A549 (cell line): ENCODE results near the gene RELN.

Experiments used
- CHD2 ChIP-seq: fragments of 150-350 bp; IDR thresholded peaks from 2 replicates; pipeline ENCODE4 v1.6.1; 2014; ENCODE audit warnings: low read length; ENCODE audit not compliant: partially characterized antibody
- CHD4 ChIP-seq: fragments of 200-600 bp; sonication (generic); IDR thresholded peaks from 2 replicates; pipeline ENCODE4 v1.6.1; 2016; ENCODE audit warnings: antibody characterized with exemption, mild to moderate bottlenecking, borderline replicate concordance
- EP300 ChIP-seq, 2 experiments: fragments of >200 bp; sonication (Bioruptor Twin); formaldehyde crosslinking; IDR thresholded peaks; 2 replicates in 1 of 2; 3 replicates in 1 of 2; pipeline ENCODE4 v1.6.1; 2016 to 2017
- MAX ChIP-seq: IDR thresholded peaks from 2 replicates; pipeline ENCODE4 v1.6.1; 2012
- MAZ ChIP-seq: fragments of 150-350 bp; IDR thresholded peaks from 2 replicates; pipeline ENCODE4 v1.6.1; 2014; ENCODE audit warnings: antibody characterized with exemption, low read depth, low read length, borderline replicate concordance
- NR3C1 ChIP-seq: fragments of >200 bp; sonication (Bioruptor Twin); formaldehyde crosslinking; IDR thresholded peaks from 3 replicates; pipeline ENCODE4 v1.6.1; 2017
- POLR2AphosphoS2 ChIP-seq: conservative IDR thresholded peaks from 2 replicates; pipeline ENCODE4 v1.6.1; 2012; ENCODE audit warnings: low read length, improper control_type of control experiment, inconsistent platforms
- RAD21 ChIP-seq, 2 experiments: fragments of >200 bp in 1 of 2; sonication (Bioruptor Twin) in 1 of 2; formaldehyde crosslinking in 1 of 2; IDR thresholded peaks in 1 of 2; conservative IDR thresholded peaks in 1 of 2; 2 replicates in 1 of 2; 3 replicates in 1 of 2; pipeline ENCODE4 v1.6.1; 2012 to 2018; ENCODE audit warnings: inconsistent platforms in 1 of 2
- RFX5 ChIP-seq: fragments of 450-650 bp; IDR thresholded peaks from 2 replicates; pipeline ENCODE4 v1.7.1; 2014; ENCODE audit warnings: antibody characterized with exemption, mild to moderate bottlenecking, moderate library complexity
- SREBF2 ChIP-seq: fragments of 450-650 bp; IDR thresholded peaks from 2 replicates; pipeline ENCODE4 v1.6.1; 2014; ENCODE audit warnings: mild to moderate bottlenecking, moderate library complexity
- USF2 ChIP-seq: fragments of 450-650 bp; IDR thresholded peaks from 2 replicates; pipeline ENCODE4 v1.6.1; 2014; ENCODE audit warnings: antibody characterized with exemption
- ZNF302 ChIP-seq: fragments of 250-450 bp; sonication (Bioruptor Pico); IDR thresholded peaks from 2 replicates; pipeline ENCODE4 v1.9.0; 2021; ENCODE audit warnings: inconsistent platforms, mild to moderate bottlenecking, moderate library complexity
- TF ChIP-seq, protein P1 (sequence below): fragments of >200 bp; sonication (Bioruptor Twin); formaldehyde crosslinking; IDR thresholded peaks from 3 replicates; pipeline ENCODE4 v1.5.1; 2016

GRCh38 chr7:103598326-103598905 is 391.0 kb downstream of the RELN start:
- TF ChIP-seq CHD2 = no peak
- no peak for TF ChIP-seq NR3C1
- no peak for TF ChIP-seq CHD4
- no peak for TF ChIP-seq ZNF302 (CRISPR knock-in tag)
- TF ChIP-seq, protein P1, sequence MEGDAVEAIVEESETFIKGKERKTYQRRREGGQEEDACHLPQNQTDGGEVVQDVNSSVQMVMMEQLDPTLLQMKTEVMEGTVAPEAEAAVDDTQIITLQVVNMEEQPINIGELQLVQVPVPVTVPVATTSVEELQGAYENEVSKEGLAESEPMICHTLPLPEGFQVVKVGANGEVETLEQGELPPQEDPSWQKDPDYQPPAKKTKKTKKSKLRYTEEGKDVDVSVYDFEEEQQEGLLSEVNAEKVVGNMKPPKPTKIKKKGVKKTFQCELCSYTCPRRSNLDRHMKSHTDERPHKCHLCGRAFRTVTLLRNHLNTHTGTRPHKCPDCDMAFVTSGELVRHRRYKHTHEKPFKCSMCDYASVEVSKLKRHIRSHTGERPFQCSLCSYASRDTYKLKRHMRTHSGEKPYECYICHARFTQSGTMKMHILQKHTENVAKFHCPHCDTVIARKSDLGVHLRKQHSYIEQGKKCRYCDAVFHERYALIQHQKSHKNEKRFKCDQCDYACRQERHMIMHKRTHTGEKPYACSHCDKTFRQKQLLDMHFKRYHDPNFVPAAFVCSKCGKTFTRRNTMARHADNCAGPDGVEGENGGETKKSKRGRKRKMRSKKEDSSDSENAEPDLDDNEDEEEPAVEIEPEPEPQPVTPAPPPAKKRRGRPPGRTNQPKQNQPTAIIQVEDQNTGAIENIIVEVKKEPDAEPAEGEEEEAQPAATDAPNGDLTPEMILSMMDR = no peak
- no peak for TF ChIP-seq USF2
- no peak for TF ChIP-seq MAZ
- no peak for TF ChIP-seq EP300 (IDR thresholded peaks at IDR 0.05)
- no peak for TF ChIP-seq SREBF2
- no peak for TF ChIP-seq POLR2AphosphoS2
- TF ChIP-seq RFX5 = no peak
- TF ChIP-seq RAD21 (conservative IDR thresholded peaks at IDR 0.05 in 1 of 2, IDR thresholded peaks at IDR 0.05 in 1 of 2) = no peak
- TF ChIP-seq MAX = no peak
